Superior temporal gyrus (tissue), 1 donor: ENCODE results near the gene GPRIN3.
"Not testable (repeated sequence)": the region's sequence is repeated elsewhere in the genome, so short reads cannot be mapped to it uniquely, and the experiment has no call there.

Experiments used
- DNase-seq: peaks from one replicate; pipeline ENCODE4 v3.0.0-alpha.2; 2016; ENCODE audit errors: extremely low spot score

Gene GPRIN3

GRCh38 chr4:89312066-89312465 lies 4.5 kb upstream of the GPRIN3 start:
- DNase-seq: no peak

GRCh38 chr4:89311433-89311832 lies 3.8 kb upstream of the GPRIN3 start:
- no peak for DNase-seq

DNA sequence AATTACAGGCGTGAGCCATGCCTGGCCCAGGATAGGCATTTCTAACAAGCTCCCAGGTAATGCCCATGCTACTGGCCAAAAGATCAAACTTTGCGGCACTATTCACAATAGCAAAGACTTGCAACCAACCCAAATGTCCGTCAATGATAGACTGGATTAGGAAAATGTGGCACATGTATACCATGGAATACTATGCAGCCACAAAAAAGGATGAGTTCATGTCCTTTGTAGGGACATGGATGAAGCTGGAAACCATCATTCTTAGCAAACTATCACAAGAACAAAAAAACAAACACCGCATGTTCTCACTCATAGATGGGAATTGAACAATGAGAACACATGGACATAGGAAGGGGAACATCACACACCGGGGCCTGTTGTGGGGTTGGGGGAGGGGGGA lies 1.6 kb upstream of the GPRIN3 start:
- DNase-seq: not testable (repeated sequence)

DNA sequence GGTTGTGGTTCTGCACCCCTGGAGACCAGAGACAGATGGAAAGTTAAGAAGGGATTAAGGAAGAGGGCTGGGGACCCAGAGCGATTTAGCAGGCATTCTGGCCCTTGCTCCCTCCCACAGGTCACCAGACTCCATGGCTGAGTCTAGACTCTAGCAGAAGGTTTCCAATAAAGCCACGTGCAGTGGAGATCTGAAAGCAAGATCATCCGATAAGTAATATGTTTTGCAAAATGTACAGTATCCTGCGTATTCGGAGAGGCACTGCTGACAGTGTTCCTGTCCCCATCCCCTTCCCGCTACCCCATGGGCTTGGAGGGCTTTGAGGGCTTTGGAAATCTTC lies 531 bp upstream of the GPRIN3 start:
- DNase-seq: no peak

DNA sequence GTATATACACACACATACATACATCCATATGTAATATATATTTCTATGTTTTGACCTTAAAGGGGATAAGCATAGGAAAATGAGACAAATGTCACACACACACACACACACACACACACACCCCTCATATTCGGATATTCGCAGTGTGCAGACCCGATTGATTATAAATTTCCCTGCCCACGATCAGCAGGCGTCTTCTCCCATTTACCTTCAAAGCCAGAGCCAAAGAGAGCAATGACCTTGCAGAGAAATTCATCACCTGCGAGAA lies 488 bp downstream of the GPRIN3 start:
- DNase-seq: no peak

GRCh38 chr4:89306486-89307177 lies 968 bp downstream of the GPRIN3 start:
- DNase-seq: no peak

DNA sequence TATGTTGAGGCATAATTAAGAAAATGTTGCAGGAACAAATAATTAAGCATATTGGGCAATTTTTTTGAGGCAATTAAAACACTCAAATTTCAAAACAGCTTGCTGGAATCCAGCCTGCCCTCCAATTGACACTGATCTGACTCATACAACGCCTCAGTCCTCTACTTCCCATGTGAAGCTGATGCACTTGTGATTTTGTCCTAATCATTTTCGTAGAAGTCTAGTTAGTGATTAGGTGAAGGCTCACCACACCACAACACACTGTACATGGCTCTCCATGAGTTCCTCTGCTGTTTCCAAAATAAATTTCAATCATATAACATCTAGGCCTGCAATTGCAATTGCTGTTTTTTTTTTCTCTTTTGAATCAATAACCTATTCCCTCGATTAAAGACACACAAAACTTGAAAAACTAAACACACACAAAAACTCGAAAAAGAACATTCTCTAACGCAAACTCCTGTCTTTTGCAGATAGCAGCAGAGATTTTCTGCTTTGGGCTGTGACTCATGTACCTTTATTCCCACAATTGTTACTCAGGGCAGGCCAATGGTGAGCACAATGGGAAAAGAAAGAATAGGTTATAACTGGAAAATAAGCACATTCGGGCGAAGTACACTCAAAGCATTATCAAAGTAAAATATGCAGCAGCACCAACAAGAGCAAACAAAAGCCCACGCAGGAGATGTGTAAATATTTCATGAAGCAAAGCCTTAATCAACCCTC lies 1.7 kb downstream of the GPRIN3 start:
- no peak for DNase-seq

GRCh38 chr4:89305028-89305427 lies 2.6 kb downstream of the GPRIN3 start:
- no peak for DNase-seq

DNA sequence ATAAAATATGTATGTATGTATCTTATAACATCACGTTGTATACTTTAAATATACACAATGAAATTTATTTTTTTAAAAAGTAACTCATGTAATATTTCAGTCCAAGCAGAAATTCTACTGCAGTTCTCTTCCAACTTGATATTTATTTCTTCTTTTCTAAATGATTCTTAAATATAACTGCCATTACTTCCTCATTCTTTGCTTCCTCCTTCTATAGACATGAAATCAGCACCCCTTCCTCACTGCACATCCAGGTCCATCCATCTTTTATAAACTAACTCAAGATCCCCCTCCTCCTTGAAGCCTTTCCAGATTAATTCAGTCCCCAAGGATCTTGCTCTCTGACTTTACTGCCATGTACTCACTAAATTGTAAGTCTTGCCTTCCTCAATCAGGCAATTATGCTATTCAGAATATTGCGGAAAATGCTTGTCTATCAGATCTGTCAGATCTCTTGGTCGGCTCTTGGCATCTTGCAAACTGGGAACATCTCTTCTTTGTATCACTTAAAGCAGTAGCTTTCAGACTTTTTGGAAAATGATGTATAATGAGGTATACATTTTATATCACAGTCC lies 3.7 kb downstream of the GPRIN3 start:
- no peak for DNase-seq

DNA sequence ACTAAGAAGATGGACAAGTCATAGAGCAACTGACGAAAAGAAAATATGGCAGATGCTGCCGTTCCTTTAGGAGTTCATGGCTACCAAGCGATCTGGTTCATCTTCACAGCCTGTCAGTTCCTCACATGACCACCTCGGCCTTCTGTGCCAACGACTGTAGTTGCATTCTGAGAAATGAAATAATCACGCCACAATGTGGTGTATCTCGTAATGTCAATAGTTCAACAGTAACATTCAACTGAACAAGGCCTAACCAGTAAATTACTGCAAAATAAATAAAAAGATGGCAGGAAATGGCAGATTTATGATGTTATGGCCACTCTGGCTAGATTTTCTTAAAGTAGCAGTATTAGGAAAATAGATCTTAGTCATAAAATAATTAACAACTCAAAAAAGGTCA lies 4.4 kb downstream of the GPRIN3 start:
- DNase-seq: no peak

DNA sequence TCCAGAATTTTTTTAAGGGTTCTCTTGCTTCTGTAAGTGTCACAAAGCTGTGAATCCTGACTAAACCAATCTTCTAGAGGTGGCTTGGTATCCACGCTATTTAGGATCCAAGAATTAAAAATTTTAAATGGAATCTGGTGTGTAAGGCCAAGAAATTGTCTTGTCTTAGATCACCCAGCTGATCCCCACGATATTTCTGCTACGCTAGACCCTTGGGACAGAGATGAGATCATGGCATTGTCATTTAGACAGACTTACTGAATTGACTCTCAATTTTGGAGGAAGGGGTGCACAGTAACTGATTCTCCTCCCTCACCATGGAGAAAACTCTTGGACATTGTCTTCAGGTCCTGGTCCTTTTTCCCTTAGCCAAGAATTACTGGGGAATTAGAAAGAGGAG lies 5.7 kb downstream of the GPRIN3 start:
- DNase-seq: no peak

DNA sequence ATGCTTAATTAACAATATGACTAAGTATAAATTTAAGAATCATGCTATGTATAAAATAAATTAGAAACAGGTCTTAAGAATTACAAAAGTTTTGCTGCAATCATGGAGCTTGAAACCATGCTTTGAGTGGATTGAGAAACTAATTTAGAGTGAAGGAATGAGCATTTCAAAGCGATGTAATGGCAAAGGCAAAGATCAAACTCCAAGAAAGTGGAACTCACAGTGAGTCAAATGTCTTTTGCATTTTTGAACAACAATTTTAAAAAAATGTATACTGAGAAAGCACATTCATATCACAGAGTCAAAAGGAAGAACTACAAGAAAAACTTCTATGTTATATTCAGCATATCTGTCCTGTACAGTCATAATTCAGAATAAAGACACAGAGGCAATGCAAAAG lies 6.6 kb downstream of the GPRIN3 start:
- no peak for DNase-seq

GRCh38 chr4:89300499-89300898 lies 7.1 kb downstream of the GPRIN3 start:
- DNase-seq: no peak

GRCh38 chr4:89300060-89300459 lies 7.5 kb downstream of the GPRIN3 start:
- no peak for DNase-seq

- DNase-seq: no peak
These were observed 8.3 kb downstream of the GPRIN3 start for GRCh38 chr4:89299153-89299791.

- DNase-seq: no peak
These were observed 8.8 kb downstream of the GPRIN3 start for GRCh38 chr4:89298788-89299152.

DNA sequence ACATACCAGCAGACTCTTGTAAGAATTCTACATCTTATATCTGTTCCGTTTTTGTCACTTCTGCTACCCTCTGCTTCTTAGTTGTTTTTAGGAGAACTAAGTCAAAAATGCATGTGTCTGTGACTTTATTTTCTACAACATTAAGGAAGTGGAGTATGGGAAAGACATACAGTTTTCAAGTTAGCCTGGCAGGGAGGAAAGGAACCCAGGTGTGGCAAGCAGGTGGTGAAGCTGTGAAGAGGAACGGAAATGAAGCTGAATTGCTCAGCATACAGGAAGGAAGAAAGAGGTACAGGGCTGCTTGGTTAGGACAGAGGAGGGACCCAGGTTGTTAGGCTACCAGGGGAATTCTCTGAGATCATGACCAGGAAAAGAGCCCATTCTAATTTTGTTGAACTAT lies 9.4 kb downstream of the GPRIN3 start:
- DNase-seq: no peak

GRCh38 chr4:89296896-89297295 lies 10.7 kb downstream of the GPRIN3 start:
- no peak for DNase-seq

- no peak for DNase-seq
These were observed 11.2 kb downstream of the GPRIN3 start for GRCh38 chr4:89296399-89296798.

DNA sequence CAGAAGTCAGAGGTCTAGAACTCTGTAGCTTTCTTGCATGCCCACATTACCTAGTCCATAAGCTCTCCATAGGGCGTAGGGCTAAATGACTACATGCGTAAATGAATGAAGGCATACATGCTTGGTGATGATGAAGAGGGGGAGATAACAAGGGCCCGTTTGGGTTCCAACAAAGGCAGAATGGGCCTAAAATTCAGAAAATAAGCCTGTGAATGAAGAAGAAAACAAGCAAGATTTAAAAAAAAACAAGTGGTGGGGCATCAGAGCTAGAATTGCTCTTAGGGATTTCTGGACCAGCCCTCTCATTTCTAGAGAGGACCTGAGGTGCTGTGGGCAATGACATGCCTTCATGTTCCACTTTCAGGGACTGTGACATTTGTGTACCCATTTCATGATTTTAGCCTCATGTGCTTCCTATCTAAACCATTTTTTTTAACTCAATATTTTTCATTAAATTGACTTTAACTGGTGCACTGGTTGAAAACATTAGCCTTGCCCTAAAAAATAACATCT lies 12.1 kb downstream of the GPRIN3 start:
- DNase-seq: no peak

DNA sequence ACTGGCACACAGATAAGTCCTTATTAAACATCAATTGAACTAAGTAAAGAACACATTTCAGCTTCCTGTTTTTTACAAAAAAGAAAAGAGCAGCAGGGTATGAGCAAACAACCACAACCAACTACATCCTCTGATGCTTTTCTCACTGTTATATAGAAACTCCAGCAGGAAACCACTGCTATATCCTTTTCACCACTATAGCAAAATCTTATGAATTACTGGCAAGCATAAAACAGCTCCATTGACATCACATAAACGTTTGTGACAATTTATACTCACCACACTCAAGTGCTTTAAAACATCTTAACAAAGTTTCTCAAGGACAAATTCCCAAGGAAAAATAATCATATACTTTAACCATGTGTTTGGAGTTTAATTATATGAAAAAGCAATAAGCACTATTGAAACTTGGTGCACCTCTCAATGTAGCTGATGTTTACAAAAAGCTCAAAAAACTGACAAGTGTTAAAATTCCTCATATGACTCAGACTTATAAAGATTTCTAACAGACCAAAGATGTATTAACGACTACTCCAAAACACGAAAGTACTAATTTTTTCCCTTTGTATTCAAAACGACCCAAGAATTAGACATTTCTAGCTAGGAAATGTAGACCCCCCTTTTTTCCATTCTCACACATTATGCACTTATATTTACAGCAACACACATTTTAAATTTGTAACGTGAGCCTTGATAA lies 12.9 kb downstream of the GPRIN3 start:
- DNase-seq: no peak

- DNase-seq: no peak
These were observed 14.3 kb downstream of the GPRIN3 start for GRCh38 chr4:89293299-89293698.
